ENCODE measurements around the gene GDF2.

Gene GDF2

DNA sequence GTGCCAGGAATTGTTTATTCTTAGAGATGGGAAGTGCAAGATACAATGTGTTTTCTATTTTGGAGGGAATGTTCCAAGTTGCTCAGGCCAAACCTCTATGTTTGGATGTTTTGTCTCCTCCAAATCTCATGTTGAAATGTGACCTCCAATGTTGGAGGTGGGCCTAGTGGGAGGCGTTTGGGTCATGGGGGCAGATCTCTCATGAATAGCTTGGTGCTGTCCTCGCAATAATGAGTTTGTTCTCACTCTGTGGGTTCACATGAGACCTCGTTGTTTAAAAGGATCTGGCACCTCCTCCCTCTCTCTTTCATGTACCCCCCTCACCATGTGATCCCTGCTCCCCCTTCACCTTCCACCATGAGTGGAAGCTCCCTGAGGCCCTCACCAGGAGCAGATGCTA is 30.6 kb upstream of the GDF2 start:
- no peak for DNase-seq

- DNase-seq = no peak
Measured at GRCh38 chr10:47294057-47294456, 28.2 kb upstream of the GDF2 start.

DNA sequence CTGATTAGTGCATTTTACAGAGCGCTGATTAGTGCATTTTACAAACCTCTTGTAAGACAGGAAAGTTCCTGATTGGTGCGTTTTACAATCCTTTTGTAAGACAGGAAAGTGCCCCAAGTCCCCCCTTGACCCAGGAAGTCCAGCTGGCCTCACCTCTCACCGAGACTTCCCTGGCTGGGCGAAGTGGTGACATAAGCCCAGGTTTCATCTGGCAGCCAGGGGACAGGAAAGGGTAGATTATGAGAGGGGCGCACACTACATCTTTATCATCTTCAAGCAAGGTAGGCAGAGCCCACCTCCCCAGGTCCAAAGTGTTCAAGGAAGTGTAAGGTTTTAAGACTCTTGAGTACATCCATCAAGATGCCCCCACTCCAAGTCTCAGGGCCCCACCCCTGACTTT is 27.8 kb upstream of the GDF2 start:
- DNase-seq = no peak

GRCh38 chr10:47295411-47295810 is 26.8 kb upstream of the GDF2 start:
- no peak for DNase-seq

DNA sequence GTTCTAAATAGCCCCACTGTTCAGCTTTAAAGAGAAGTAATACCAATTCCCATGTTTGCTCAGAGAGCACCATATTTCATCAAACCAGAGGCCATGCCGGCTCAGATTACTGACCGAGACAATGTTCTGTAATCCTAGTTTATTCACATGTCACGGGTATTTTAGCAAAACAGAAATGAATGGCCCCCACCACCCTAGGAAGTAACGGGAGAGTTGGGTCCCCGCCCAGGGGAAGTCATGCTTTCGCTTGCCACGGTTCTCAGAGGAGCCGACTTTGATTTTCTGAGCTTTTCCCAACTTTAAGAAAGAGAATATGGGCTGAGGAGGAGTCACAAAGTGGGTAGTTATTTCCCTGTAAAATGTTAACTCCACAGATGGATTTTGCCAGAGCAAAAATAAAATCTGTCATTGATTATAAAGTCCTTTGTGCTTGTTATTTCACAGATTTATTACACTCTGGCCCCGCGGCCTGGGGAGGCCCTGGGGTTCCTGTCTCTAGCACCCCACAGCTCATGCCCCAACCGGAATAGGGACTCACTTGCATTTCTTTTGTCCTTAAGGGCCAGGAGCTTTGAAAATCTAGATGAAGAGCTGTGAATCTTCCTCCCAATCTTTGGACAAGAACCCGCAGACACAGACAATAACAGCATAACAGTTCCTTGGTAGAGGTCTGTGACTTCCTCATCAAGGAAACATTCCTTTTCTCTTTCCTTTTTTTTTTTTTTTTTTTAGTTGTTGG is 25.9 kb upstream of the GDF2 start:
- no peak for DNase-seq

GRCh38 chr10:47296941-47297340 is 25.3 kb upstream of the GDF2 start:
- no peak for DNase-seq

DNA sequence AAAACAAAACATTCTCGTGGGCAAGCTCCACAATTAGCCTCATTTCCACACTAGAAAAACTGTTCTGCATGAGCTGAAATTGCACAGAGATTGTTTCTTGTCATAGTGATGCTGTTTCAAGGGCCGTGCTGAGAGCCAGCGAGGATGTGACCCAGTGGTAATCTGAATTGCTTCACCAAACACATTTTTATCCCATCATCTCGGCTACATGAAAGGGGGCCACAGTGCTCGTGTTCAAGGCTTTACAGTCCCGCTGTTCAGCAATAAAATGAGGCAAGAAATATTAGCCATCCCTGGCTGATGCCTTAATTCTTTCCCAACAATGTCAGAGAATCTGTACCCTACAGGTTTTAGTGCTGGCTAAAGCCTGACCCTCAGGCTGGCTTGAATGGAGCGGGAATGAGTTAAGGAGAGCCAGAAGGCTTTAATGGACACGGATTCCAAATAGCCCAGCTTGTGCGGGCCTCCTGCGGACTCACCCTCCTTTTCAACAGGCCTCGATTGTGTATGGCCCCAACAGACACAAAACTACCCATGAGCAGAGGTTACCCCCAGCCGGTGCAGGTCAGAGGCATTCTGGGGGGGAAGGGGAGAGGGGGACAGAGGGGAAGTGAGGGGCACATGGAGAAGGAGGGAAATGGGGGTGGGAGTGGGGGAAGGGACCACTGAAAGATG is 24.3 kb upstream of the GDF2 start:
- DNase-seq = no peak

DNA sequence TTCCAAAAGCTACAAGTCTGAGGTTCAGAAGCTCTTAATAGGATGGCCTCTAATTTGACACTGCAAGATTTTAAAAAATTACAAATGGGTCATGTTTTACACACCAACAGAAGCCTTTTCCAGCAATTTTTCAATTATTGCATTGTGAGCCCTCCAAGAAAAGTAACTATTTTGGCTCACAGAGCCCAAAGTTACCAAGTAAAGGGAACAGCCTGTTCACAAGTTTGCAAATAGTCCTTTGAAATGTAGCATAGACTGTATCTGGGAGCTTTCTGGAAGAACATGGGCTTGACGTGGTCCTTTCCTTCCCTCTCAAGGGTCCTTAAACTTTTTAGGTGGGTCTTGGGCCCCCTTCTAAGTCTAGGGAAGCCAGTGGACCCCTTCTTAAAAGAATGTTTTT is 23.5 kb upstream of the GDF2 start:
- DNase-seq = no peak

DNA sequence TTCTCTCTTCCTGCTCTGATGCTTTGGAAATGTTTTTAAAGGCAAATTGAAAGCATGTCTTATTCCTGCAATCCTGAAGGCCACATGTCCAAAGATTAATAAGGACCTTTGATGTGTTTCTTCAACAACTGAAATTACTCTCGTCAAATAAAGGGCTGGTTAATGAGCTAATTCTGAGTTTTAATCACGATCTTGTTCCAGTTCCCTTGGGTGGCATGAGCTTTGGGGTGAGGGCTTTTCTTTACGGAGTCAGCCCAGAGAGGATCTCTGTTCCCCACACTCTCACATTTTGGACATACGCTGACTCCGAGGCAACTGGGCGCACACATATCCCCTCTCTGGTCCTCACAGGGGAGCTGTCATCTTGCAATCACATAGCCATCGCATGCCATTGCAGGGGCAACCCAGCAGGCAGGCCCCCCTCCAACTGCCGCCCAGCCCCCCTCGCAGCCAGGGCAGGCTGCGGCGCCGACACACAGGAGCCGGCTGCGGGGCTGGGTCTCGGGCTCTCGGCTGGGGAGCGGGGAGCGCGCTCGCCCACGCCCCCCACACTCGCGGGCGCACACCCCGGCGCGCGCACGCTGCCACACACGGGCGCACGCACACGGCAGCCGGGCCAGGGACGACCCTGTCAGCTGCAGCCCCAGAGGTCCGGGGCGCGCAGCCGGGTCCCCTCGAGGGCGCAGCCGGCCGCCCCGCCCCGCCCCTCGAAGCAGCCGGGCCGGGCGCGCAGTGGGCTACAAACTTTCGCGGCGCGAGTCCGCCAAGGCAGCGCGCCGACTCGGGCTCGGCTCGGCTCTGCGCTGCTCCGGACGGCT is 22.4 kb upstream of the GDF2 start, which contains the start of gene GDF10:
TSS of gene GDF10 (plus strand) at position 587 of the 818 bp plus-strand sequence. CDS start 455 bp downstream, outside the sequence.
- DNase-seq = no peak

DNA sequence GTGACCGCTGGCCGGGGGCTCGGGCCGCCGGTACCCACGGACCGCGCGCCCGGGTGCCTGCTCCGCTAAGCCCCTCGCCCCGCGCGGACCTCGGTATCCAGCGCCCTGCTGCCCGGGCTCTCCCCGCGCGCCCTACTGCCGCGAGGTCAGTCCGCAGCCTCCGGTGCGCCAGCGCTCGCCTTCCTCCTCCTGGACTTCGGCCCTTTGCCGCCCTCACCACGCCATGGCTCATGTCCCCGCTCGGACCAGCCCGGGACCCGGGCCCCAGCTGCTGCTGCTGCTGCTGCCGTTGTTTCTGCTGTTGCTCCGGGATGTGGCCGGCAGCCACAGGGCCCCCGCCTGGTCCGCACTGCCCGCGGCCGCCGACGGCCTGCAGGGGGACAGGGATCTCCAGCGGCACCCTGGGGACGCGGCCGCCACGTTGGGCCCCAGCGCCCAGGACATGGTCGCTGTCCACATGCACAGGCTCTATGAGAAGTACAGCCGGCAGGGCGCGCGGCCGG is 21.8 kb upstream of the GDF2 start:
- DNase-seq = no peak

- no peak for DNase-seq
Measured at GRCh38 chr10:47301833-47302232, 20.4 kb upstream of the GDF2 start.

GRCh38 chr10:47303105-47303504 is 19.1 kb upstream of the GDF2 start:
- no peak for DNase-seq

DNA sequence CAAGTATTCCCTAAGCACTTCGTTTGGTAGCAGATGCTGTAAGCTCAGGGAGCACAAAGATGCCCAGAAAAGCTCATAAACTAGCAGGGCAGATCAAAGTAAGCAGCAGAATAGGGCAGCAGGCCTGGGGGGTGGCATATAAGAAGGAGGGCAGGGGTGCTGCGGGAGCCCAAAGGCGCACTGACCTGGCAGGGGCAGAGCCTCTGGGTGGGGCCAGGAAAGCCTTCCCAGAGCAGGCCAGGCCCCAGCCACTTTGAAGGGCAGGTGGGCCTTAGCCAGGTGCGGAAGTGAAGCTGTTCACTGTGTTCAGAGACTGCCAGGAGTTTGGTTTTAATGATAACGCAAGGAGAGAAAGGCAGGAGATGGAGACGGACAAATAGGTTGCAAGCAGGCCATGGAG is 18.4 kb upstream of the GDF2 start:
- DNase-seq = no peak

GRCh38 chr10:47305566-47305965 is 16.7 kb upstream of the GDF2 start:
- DNase-seq = no peak

GRCh38 chr10:47306387-47307210 is 15.7 kb upstream of the GDF2 start:
- DNase-seq = no peak

- DNase-seq = no peak
Measured at GRCh38 chr10:47307381-47307780, 14.9 kb upstream of the GDF2 start.

DNA sequence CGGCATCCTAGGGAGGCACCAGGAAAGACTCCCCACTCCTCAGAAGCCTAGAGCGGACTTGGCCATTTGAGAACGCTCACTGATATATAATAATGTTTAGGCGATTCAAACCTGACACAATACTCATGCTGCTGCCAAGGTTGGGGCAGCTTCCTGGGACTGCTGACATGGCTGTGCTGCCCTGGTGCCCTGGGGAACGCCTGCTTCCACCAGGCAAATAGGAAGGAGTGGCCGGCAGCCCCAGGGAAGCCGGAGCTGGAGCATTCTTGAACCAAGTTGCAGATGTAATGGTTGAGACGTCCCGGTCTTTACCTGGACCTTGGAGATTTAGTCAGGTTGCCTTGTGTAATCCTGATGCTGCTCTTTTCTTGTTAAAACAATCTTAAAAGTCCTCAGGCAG is 13.5 kb upstream of the GDF2 start:
- no peak for DNase-seq

- DNase-seq = no peak
Measured at GRCh38 chr10:47309408-47310089, 12.7 kb upstream of the GDF2 start.

GRCh38 chr10:47310090-47310505 is 12.2 kb upstream of the GDF2 start:
- no peak for DNase-seq

GRCh38 chr10:47311193-47311931 is 10.9 kb upstream of the GDF2 start:
- no peak for DNase-seq
